Amniotic epithelial cell (primary cell): ENCODE measurements around the gene OBSCN.

Experiments
- DNase-seq: peaks from one replicate; pipeline ENCODE4 v3.0.0-alpha.2; 2010; ENCODE audit warnings: low read depth

OBSCN gene

DNA sequence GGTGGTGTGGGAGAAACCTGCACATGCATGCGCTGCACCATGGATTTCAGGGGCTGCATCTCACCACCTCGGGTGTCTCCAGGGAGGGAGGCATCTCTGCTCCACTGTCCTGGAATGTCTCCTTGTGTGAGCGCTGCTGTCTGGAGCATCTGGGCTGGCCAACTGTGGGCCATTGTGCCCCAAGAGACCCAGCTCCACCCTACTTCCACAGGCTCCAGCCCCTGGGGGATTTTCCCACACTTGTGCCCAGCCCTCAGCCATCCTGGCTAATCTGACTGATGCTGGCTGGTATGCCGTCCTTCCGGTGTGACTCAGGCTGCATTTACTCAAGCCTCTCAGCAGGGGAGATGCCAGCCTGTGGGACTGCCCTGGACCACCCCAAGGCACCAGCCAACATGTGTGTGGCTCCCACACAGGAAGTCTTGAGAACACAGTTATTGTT is 136.8 kb downstream of the OBSCN start:
- no peak for DNase-seq

DNA sequence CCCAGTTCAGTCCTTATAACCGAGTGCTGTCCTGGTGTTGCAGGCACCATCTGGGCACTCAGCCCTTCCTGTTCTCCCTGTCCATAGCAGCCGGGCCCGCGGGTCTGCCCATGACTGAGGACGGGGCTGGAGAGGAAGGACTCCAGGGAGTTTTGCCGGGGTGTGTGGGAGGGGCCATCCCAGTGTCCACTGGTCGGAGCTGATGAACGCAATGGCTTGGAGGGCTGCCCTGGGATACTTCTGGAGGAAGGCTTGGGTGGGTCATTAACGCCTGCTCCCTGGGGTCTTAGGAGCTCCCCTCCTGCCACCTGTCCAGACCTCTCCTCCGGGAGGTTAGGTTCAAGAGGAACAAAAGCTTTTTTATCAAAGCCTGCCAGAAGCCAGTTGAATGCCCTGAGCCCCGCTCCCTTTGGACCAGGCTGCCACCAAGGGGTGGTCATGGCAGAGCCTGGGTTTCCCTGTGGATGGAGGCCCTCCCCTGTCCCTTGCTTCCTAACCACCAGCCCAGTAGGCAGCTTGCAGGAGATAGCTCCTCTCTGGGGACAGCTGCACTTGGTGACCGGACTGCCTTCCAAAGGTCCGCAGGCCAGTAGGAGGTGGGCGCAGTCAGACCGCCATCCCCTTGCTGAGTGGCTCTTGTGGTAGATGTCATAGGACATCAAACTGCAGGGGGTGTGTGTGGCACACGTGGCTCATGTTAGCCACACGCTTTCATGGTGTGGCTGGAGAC is 137.5 kb downstream of the OBSCN start:
- no peak for DNase-seq

DNA sequence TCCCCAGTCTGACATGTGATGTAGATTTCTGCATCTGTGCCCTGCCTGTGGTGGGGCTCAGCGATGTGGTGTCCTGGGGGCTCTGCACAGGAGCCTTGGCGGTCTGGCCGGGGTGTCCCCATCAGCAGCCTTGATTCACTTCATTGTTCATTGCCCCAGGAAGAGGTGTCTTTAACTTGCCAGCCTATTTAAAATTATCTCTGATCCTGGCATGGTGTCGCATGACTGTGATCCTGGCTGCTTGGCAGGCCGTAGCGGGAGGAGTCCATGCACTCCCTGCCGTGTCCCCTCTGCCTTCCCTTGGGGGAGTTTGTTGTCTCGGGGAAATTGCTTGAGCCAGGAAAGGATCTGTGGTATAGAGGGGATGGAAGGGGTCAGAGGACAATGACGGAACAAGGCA is 138.9 kb downstream of the OBSCN start:
- no peak for DNase-seq

DNA sequence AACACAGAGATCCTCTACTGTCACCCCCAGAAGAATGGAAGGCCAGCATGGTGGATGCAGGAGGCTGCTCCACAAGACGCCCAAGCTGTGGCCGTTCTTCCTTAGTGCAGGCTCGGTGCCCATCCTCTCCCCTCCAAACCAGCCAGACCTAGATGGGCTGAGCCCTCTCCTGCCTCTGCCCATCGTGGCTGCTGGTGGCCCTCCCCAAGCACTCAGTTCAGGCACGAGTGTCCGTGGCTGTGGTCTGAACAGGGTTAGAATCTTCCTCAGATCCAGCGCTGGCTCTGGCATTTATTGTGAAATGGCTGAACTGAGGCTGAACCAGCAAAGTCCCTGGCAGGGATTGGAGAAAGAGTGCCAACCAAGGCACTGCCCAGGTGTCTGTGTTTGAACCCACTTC is 139.3 kb downstream of the OBSCN start:
- DNase-seq, result no peak

DNA sequence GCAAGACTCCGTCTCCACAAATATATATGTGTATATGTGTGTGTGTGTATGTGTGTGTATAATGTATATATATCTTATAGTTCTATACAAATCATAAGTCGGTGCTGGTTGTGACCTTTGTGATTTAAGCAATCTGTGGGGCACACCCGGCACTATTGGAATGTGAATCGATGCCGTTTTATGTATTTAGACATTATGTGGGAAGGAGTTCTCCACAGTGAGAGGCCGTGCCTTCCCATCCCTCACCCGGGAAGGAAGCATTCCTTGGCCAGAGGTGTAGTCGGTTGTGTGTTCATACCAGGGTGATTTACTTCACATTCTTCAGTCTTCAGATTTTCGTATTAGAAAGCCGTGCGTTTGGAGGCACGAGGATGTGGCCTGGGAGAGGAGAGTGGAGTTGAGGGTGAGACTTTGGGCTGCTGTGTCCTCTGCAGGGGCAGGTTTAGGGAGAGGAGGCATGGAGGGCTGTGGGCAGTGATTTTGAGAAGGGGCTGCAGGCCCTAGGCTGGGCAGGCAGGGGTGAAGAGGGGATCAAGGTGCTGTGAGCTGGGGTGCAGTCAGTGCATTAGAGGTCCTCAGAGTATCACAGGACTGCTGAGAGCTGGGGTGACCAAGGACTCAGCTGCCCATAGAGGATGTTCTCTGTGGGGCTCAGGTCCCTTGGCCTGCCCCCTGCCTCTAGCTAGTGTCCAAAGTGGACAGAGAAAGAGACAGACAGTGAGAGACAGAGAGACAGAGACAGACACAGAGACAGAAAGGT is 141.0 kb downstream of the OBSCN start:
- no peak for DNase-seq

DNA sequence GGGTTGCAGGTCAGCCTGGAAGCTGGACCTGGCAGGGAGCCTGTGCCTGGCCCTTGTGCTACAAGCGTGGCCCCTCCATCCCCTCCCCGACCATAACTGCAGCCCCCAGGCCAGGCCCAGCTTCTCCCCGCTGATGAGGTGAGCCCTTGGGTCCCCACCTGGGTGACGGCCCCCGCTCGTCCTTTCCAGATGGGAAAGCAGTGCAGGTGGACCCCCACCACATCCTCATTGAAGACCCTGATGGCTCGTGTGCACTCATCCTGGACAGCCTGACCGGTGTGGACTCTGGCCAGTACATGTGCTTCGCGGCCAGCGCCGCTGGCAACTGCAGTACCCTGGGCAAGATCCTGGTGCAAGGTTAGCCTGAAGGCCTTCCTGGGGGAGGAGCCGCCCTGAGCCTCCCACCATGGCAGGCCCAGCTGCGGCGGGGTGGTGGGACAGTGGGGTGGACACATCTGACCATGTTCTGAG is 141.9 kb downstream of the OBSCN start:
- DNase-seq, result no peak

DNA sequence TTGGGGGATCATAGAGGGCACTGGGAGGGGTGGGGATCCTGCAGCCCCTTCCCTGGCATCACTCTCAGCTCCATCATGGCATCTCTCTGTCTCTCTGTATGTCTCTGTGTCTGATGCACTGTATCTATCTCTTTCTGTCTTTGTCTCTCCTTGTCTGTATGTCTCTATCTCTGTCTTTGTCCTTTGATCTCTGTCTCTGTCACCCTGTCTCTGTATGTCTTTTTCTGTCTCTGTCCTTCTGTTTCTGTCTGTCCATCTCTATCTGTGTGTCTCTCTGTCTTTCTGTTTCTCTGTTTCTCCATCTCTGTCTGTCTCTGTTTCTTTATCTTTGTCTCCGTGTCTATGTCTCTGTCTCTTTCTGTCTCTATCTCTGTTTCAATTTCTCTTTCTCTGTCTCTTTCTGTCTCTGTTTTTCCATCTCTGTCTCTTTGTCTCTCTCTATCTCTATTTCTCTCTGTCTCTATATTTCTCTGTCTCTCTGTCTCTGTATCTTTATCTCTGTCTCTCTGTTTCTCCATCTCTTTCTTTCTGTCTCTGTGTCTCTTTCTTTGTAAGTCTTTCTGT is 142.4 kb downstream of the OBSCN start:
- no peak for DNase-seq

DNA sequence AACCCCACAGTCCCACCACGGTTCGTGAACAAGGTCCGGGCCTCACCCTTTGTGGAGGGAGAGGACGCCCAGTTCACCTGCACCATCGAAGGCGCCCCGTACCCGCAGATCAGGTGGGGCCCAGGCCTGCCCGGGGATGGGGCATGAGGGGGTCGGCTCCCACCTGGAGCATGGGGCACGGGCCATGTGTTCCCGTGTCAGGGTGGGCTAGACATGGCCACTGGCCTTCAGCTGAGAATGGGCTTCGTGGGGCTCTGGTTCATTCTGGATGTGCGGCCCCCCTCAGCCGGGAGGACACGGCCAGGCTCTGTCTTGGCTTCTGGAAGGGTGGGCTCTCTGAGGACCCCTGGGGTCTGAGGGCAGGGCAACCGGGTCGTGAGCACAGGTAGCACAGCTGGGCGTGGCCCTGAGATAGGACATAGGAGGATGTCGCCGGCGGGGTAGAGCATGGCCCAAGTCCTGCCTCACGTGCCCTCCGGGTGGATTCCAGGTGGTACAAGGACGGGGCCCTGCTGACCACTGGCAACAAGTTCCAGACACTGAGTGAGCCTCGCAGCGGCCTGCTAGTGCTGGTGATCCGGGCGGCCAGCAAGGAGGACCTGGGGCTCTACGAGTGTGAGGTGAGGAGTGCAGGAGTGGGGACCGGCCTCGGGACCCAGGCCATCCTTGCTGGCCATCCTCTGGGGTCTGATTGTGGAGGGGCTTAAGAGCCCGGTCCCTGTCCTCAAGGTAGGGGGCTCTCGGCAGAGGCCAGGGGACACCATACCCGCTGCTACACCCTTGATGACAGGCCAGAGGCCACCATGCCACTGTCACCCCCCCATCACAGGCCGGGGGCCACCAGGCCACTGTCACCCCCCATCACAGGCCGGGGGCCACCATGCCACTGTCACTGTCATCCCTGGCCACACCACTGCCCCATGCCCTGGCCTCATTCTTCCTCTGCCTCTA is 143.3 kb downstream of the OBSCN start:
- no peak for DNase-seq

DNA sequence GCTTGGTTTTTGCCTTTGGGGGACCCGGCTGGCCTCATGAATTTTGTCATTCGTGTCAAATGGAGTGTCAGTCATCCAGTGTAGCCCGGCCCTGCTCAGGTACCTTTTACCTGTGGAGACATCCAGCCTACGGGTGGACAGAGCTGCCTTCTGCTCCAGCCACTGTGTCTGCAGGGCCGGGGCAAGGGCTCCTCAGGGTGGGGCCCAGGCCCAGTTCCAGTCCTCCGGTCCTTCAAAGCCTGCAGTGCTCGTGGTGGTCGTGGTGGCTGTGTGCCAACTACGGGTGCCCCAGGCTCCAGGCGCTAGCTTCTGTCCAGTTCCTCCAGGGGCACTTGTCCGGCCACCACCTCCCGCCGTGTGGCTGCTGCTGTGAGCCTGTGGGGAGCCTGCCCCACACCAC is 144.0 kb downstream of the OBSCN start:
- no peak for DNase-seq

DNA sequence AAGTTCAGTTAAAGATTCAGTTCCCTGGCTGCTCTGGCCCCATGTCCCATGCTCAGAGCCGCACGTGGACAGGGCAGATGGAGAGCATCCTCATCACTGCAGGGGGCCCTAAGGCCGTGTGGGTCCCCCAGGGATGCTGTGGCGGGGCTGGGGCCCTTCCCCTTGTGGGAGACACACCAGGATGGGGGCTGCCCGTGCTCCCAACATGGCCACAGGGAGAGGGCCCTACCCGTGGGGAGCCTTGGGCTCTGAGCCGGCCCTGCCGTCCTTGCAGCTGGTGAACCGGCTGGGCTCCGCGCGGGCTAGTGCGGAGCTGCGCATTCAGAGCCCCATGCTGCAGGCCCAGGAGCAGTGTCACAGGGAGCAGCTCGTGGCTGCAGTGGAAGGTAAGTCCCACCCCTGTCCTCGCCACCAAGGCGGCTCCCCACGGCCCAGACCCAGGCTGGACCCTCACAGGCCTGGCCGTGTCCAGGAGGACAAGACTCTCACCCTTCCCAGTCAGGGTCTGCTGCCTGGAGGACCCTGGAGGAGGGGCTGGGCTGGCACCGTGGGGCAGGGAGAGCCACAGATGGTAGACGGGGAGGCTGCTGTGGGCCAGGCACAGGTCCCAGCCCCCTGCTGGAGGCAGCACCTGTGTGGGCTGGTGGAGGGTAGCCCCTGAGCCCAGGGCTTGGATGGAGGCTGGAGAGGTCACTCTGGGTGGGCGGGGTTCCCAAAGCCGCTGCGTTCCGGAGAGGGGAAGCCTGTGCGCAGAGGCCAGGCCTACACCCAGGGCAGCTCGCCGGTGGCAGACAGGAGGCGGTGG is 145.0 kb downstream of the OBSCN start:
- DNase-seq, result no peak

DNA sequence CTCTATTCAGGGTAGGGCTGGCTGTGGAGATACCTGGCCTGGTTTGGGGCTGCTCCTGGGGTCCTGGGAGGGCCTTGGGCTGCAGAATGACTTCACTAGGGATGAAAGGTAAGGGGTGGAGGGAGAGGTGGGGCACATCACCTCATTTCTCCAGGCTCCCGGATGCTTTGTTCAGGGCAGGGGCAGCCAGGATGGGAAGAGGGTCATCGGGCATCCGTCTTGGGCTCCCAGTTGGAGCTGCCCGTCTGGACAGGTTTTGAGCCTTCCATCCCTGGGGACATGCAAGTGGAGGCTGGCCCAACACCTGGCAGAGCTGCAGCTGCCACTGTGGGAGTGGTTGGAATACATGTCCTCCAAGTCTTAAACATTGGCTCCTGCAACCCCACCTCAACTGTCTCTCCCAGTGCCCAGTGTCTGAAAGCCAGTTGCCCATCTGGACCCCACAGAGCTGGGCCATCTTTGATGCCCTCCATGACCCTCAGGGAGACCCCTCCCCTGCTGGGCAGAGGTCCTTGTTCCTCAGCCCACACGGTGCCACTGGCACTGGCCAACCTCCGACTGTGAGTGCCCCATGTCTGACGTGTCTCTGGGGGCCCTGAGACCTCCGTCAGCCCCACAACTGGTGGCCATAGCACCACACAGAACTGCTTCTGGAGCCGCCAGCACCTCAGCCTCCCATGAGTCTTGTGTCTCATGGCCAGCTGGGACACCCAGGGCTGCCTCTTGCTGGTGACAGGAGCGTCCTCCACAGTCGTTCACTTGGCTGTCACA is 145.9 kb downstream of the OBSCN start:
- no peak for DNase-seq

DNA sequence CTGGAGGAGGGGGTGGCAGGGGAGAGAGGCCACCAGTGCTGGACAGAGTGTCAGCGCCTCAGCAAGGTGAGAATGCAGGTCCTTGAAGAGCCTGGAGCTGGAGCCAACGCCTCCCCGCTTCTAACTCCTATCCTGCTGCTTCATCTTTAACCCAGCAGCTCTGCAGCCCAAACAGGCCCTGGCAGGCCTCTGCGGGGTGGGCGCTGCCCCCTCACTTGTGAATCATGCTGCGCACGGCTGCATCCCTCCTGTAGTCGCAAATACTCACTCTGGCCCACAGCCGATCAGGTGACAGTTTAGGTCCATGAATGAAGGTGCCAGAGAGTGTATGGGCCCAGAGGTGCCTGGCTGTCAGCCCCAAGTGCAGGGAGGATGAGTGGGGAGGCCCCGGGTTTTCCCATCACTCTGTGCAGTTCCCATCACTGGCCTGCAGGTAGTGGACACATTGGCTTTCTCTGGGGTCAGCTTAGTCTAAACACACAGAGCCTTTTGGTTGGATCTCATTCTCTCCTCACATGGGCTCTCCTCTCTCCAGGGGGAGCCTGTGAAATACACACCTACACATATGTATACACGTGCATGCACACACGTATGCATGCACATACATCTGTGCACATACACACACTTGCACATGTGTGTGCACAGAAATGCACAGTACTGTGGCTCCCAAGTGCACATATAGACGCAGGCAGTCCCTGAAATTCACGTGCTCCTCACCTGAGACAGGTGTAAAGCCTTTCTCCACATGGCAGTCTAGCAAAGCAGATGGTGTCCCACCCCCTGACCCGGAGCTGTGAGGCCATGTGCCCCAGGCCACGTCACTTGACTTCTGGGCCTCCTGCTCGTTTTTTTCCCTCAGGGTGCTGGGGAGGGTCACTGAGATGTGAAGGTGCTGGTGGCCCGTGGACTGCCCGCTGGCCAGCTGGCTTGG is 146.8 kb downstream of the OBSCN start:
- no peak for DNase-seq

DNA sequence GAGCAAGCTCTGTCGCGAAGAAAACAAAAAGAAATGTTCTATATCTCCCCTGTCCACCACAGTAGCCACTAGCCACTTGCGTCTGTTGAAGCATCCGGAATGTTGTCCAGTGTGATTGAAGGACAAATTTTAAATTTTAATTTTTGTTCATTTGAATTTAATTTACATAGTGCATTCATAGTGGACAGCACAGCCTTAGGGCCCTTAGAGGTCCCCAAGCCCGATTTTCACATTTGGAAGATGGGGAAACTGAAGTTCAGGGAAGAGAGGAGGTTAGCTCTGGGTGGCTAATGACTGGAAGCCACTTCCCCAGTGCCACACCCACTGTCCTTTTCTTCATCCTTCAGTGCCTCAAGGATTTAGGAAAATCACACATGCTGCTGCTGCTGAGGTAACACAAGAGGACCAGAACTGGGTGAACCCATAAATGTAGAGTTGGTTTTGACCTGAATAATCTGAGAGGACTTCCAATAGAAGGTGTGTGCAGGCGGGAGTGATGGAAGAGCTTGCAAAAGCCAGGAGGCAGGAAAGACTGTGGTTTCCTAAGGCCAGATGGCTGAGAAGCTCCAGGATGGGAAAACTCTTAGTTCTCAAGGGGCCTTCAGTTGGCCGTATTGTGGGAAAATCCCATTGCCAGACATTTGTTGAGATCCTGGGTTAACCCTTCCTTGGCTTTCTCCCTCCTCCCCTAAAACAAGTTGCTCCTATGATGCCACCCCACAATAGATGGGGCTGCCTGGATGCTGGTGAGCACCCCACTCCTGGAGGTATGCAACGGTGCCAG is 149.2 kb downstream of the OBSCN start:
- no peak for DNase-seq

DNA sequence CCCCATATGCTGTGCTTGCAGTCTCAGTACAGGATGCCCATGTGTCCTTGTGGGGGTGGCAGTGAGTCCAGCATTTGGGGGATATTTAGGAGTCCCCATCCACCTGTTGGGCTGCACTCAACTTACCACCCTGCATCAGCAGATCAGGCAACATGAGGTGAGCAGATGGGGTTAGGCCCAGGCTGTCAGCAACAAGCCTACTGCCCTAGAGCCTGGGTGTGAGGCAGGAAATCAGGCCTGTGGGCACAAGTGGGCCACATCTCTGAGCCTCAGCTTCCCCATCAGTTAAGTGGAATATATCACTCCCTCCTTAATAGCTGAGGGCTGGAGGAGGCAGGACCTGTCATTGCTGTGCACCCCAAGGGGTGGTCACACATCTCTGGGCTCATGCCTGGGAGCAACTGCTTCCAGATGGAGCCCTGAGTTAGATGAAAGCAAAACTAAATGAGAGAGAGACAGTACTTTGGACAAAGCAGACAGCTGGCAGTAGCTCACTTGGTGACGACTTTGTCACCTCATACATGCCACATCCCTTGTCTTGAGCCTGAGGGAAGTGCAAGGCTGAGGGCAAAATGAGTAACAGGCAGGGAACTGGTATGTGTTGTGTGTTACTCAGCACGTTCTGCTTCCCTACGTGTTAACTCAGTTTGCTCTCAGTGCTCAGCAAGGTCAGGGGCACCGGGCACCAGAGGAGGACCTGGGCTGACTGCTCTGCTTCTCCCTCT is 150.4 kb downstream of the OBSCN start:
- DNase-seq, result no peak

DNA sequence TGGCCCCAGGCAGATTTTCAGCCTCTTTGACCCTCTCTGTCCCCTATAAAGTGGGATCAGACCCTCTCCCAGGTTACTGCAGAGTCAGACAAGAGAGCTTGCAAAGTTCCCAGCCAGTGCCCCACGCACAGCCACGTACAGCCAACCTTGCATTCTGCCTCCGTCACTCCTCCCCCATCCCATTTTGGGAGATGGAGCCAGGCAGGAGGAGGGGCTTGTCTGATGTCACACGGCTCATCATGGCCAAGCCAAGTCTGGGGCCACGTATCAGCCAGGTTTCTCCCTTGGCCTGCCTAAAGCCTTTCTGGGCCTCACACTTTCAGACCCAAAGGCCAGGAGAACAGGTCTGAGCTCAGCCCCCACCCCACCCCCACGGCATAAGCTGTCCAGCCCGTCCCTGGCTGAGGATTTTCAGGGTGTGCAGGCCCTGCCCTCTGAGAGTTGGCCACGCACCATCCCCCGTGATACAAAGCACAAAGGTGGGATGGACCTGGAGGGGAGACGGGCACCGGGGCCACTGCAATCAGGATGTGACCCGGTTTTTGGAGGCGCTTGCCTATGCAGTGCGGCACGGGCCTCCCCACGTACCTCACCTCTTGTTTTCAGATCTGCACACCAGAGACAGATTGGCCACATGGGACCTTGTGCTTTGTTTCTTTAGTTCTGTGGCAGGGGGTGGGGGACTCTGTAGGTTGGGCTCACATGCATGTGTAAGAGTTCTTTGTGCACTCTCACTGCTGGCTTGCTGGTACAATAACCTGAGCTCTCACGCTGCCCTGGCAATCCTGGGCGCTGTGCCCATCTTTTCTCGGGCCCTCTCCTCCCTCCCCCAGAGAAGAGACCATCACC is 151.1 kb downstream of the OBSCN start:
- DNase-seq, result no peak

DNA sequence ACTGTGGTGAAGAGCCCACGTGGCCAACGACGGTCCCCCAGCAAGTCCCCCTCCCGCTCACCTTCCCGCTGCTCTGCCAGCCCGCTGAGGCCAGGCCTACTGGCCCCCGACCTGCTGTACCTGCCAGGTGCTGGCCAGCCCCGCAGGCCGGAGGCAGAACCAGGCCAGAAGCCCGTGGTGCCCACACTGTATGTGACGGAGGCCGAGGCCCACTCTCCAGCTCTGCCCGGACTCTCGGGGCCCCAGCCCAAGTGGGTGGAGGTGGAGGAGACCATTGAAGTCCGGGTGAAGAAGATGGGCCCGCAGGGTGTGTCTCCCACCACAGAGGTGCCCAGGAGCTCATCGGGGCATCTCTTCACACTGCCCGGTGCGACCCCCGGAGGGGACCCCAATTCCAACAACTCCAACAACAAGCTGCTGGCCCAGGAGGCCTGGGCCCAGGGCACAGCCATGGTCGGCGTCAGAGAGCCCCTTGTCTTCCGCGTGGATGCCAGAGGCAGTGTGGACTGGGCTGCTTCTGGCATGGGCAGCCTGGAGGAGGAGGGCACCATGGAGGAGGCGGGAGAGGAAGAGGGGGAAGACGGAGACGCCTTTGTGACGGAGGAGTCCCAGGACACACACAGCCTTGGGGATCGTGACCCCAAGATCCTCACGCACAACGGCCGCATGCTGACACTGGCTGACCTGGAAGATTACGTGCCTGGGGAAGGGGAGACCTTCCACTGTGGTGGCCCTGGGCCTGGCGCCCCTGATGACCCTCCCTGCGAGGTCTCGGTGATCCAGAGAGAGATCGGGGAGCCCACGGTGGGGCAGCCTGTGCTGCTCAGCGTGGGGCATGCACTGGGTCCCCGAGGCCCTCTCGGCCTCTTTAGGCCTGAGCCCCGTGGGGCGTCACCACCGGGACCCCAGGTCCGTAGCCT is 152.0 kb downstream of the OBSCN start:
- DNase-seq, result no peak
